Measurements from ENCODE around the gene CREB3L1.

- TF ChIP-seq CTCF (IDR thresholded peaks at IDR 0.05) (no peak), EP300 (IDR thresholded peaks at IDR 0.05) (no peak)
Observed at GRCh38 chr11:46357483-46357936, 80.0 kb downstream of the CREB3L1 start.

Measured in gastroesophageal sphincter (tissue), 3 donors.